ENCODE results near the gene UVSSA.

The UVSSA gene

DNA sequence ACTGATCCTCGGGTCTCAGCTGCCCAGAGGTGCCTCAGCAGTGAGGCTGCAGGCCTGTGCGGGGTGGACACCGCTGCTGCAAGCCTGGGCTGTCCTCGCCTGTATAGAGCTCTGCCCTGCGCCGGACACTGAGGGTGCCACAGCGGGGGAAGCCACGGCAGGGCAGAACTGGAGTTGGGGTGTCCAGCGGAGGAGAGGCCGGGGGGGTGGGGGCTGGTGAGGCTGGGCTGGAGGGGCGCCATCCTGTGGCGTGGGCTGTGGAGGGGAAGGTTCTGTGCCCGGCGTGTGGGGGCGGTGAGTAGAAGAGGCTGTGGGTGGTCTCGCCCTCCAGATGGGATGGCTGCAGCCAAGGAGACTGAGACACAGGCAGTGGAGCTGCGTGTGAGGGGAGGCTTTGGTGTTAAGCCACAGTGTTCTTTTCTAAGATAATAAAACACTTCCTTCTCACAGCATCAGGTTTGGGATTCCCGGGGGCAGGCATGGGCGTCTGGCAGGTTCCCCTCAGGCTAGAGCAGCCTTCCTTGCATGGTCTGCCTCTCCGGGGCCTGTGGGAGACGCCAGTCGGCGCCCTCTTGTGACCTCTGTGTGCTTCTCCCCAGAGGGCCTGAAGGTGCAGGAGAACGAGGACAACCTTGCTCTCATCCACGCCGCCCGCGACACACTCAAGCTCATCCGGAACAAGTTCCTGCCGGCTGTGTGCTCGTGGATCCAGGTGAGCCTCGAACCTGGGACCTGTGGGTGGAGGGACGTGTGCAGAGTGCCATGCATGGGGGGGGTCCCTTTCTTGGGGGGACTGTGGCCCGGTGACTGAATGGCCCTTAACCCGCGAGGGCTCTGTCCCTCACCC lies 7.4 kb downstream of the UVSSA start:
- Histone ChIP-seq H3K27me3 (ENCODE audit: low read depth, low read length) (no peaks in the 10 kb centered on the region), H3K9me3 (ENCODE audit: insufficient read depth, low read length) (no peaks in the 10 kb centered on the region), H2AFZ (ENCODE audit: low read depth, low read length) (no peak overlapping the region), H3K4me1 (ENCODE audit: low read length) (peaks cover 2% of the 10 kb centered on the region; the same call in 1 of the 2 replicates), H3K9ac (ENCODE audit: low read length) (no peak overlapping the region), H3K4me3 (ENCODE audit: low read length) (no peak overlapping the region), H3K79me2 (ENCODE audit: low read length) (peaks cover under 1% of the 10 kb centered on the region; the same call in 1 of the 2 replicates), H3K36me3 (replicated peaks; ENCODE audit: low read depth, low read length) (peaks cover 14% of the 10 kb centered on the region), H3K4me2 (ENCODE audit: low read length) (no peak overlapping the region), H4K20me1 (ENCODE audit: insufficient read depth, low read length) (no peaks in the 10 kb centered on the region), H3K27ac (ENCODE audit: low read length) (no peak overlapping the region)
- TF ChIP-seq EZH2phosphoT487 (IDR thresholded peaks at IDR 0.05; ENCODE audit: low read depth) = no peak

DNA sequence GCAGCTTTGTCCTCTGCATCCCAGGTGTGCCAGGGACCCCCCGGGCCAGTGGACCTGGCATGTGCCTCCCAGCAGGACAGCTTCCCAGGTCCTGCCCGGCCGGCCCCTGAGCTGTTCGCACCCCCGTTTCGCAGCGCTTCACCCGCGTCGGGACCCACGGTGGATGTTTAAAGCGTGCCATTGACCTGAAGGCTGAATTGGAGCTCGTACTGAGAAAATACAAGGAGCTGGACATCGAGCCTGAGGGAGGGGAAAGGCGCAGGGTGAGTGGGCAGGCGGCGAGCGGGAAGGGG lies 7.9 kb downstream of the UVSSA start:
- Histone ChIP-seq H2AFZ (ENCODE audit: low read depth, low read length) (no peak overlapping the region), H3K9me3 (ENCODE audit: insufficient read depth, low read length) (no peaks in the 10 kb centered on the region), H3K4me3 (ENCODE audit: low read length) (no peak overlapping the region), H3K4me1 (ENCODE audit: low read length) (peaks cover 2% of the 10 kb centered on the region; the same call in 1 of the 2 replicates), H3K79me2 (ENCODE audit: low read length) (no peaks in the 10 kb centered on the region), H3K27me3 (ENCODE audit: low read depth, low read length) (no peaks in the 10 kb centered on the region), H3K4me2 (ENCODE audit: low read length) (no peak overlapping the region), H3K9ac (ENCODE audit: low read length) (no peak overlapping the region), H4K20me1 (ENCODE audit: insufficient read depth, low read length) (no peaks in the 10 kb centered on the region), H3K27ac (ENCODE audit: low read length) (no peak overlapping the region), H3K36me3 (replicated peaks; ENCODE audit: low read depth, low read length) (peaks cover 8% of the 10 kb centered on the region)
- no peak for TF ChIP-seq EZH2phosphoT487 (IDR thresholded peaks at IDR 0.05; ENCODE audit: low read depth)
- TF ChIP-seq, protein P1, sequence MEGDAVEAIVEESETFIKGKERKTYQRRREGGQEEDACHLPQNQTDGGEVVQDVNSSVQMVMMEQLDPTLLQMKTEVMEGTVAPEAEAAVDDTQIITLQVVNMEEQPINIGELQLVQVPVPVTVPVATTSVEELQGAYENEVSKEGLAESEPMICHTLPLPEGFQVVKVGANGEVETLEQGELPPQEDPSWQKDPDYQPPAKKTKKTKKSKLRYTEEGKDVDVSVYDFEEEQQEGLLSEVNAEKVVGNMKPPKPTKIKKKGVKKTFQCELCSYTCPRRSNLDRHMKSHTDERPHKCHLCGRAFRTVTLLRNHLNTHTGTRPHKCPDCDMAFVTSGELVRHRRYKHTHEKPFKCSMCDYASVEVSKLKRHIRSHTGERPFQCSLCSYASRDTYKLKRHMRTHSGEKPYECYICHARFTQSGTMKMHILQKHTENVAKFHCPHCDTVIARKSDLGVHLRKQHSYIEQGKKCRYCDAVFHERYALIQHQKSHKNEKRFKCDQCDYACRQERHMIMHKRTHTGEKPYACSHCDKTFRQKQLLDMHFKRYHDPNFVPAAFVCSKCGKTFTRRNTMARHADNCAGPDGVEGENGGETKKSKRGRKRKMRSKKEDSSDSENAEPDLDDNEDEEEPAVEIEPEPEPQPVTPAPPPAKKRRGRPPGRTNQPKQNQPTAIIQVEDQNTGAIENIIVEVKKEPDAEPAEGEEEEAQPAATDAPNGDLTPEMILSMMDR (IDR thresholded peaks at IDR 0.05; ENCODE audit: low read depth, low read length) = no peak

DNA sequence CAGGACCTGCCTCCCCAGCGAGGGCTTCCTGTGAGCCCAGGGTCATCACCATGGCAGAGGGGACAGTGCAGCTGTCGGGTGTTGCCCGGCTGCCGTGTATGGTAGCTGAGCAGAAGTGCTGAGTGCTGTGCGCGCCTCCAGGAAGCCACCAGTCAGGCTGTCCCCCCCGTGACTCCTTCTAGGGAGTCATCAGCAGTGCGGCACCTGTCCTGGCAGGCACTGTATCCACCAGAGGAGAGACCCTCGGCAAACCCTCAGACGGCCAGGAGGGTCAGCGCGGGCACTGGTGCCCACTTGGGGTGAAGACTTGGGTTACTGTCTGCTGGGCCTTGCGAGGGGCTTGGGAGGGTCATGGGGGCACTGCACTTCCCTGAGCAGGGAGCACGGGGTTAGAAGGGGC lies 8.4 kb downstream of the UVSSA start:
- Histone ChIP-seq H3K4me1 (ENCODE audit: low read length) (peaks cover 2% of the 10 kb centered on the region; the same call in 1 of the 2 replicates), H3K9ac (ENCODE audit: low read length) (no peak overlapping the region), H3K9me3 (ENCODE audit: insufficient read depth, low read length) (no peaks in the 10 kb centered on the region), H3K27ac (ENCODE audit: low read length) (no peak overlapping the region), H4K20me1 (ENCODE audit: insufficient read depth, low read length) (no peaks in the 10 kb centered on the region), H3K4me2 (ENCODE audit: low read length) (no peak overlapping the region), H2AFZ (ENCODE audit: low read depth, low read length) (no peak overlapping the region), H3K79me2 (ENCODE audit: low read length) (no peaks in the 10 kb centered on the region), H3K36me3 (replicated peaks; ENCODE audit: low read depth, low read length) (peaks cover 8% of the 10 kb centered on the region), H3K27me3 (ENCODE audit: low read depth, low read length) (no peaks in the 10 kb centered on the region), H3K4me3 (ENCODE audit: low read length) (no peak overlapping the region)
- TF ChIP-seq EZH2phosphoT487 (IDR thresholded peaks at IDR 0.05; ENCODE audit: low read depth) = no peak
- TF ChIP-seq, protein P1 (IDR thresholded peaks at IDR 0.05; ENCODE audit: low read depth, low read length) = no peak

DNA sequence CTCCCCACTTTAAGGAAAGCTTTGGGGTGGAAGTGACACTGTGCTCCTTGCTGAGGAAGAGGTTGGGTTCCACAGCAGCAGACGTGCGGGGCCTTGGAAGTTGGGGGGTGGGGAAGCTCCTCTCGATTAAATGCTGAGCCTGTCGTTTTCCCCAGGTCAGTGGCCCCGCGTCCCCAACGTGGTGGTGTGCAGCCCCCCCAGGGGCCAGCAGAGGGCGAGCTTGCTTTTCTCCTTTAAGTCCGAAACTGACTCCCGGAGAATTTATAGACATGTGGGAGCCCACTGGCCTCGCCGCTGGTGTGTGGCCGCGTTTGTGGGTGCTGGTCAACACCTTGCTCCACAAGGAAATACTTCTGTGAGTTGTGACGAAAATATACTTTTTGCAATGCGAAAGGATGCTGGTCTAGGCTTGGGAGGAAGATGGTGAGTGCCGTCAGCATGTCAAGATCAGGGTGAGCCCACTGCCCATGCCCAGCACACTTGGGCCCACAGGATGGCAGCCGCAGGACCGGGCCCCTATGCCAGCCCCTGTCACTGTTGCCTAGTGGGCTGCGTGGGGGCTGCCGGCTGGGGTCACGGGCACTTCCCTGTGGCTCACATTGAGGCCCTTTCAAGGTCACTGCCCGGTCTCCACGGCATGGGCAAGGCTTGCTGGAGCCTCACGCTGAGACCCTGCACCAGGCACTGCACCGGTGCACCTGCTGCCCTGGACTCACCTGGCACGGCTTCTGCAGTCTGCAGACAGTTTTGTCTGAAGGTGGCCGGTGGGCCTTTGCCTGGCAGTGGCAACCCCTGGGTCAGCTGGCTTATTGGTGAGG lies 9.4 kb downstream of the UVSSA start:
- Histone ChIP-seq H3K27ac (ENCODE audit: low read length) (no peak overlapping the region), H2AFZ (ENCODE audit: low read depth, low read length) (no peak overlapping the region), H3K79me2 (ENCODE audit: low read length) (no peaks in the 10 kb centered on the region), H3K4me3 (ENCODE audit: low read length) (no peak overlapping the region), H4K20me1 (ENCODE audit: insufficient read depth, low read length) (no peaks in the 10 kb centered on the region), H3K9me3 (ENCODE audit: insufficient read depth, low read length) (no peaks in the 10 kb centered on the region), H3K4me2 (ENCODE audit: low read length) (no peak overlapping the region), H3K27me3 (ENCODE audit: low read depth, low read length) (no peaks in the 10 kb centered on the region), H3K36me3 (replicated peaks; ENCODE audit: low read depth, low read length) (peaks cover 8% of the 10 kb centered on the region), H3K9ac (ENCODE audit: low read length) (no peak overlapping the region), H3K4me1 (ENCODE audit: low read length) (peaks cover 2% of the 10 kb centered on the region; the same call in 1 of the 2 replicates)
- no peak for TF ChIP-seq EZH2phosphoT487 (IDR thresholded peaks at IDR 0.05; ENCODE audit: low read depth)
- TF ChIP-seq, protein P1 (IDR thresholded peaks at IDR 0.05; ENCODE audit: low read depth, low read length) = peak; percentile 61
